Erythroblast (primary cell): Measurements from ENCODE around the gene DYNC2H1.

Source experiments
- DNase-seq, 2 experiments: peaks; one replicate each; lab custom pipeline; 2025; lab: John Stamatoyannopoulos, UW
- GATA1 ChIP-seq: IDR thresholded peaks from 2 replicates; pipeline ENCODE4 v1.6.1; 2011; ENCODE audit warnings: low read depth, mild to moderate bottlenecking, control low read depth, low read length, moderate library complexity
- POLR2A ChIP-seq: IDR thresholded peaks from 2 replicates; pipeline ENCODE4 v1.6.1; 2011; ENCODE audit warnings: mild to moderate bottlenecking, low read length

The DYNC2H1 gene

DNA sequence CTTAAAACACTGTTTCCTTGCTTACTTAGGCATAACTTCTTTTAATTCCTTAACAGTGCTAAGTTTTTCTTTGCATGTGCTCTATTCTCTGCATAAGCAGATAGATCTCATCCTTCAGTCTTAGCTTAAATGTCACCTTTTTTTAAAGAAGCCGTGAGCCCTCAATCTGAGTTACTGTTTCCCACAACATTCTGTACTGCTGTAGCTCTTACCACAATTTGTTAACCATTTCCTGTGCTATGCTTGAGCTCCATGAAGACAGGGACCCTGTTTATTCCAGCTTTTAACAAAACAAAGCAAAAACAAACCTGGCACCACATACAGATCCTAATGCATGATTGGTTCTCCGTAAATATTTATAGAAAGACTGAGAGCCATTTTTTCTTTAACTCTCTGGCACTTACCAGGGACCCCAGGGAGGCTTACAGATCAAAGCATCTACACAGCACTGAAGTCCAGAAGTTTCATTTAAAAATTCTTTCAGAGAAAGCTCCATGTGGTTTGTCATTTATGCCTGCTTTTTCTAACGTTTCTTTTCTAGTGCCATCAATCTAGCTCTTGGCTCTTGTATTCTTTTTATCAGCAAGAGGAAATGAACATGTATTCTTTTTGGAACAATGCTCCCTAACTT is 74.9 kb downstream of the DYNC2H1 start:
- no peak for DNase-seq
- TF ChIP-seq GATA1 (no peak), POLR2A (no peak)

DNA sequence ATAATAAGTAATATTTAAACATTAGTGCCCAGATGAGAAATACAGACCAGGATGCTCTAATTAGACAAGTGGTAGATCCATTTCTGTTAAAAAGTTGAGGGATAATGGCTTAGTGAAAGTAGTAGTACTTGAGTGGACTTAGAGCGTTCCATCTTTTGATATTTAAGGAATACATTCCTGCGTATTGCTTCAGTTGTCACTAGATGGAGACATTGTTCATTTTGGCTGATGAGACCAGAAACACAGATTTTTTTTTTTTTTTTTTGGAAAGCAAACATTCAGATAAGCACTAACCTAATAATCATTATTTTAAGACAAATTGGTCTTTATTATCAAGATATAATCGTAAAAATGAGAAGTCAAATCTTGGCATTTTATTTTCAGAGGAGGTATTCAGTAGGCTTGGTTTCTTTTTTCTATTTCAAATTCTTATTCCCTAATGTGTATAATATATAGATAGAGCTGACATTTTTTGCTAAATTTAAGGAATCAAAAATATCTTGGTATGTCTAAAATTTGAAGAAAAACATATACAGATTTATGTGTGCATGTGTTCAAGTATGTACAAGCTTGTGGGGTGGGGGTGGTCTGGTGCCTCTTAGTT is 92.9 kb downstream of the DYNC2H1 start:
- peak; percentile 16 to 40 for DNase-seq
- TF ChIP-seq GATA1 (no peak), POLR2A (no peak)

DNA sequence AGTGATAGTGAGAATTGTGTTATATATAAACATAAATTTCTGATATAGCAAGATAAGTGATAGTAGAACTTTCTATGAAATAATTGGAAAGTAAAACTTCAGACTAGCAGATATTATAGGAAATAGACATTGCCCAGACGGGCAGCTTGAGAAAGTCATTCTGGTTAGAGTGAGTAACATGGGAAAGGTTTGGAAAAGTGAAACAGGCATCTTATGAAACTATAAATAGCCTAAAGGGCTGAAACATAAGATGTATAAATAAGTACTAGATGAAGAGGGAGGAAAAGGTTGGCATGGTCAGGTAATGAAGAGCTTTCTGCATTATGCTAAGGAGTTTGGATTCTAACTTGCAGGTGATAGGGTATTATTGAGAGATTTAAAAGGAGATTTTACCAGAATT is 101.3 kb downstream of the DYNC2H1 start:
- no peak for DNase-seq
- no peak for TF ChIP-seq GATA1
- no peak for TF ChIP-seq POLR2A

DNA sequence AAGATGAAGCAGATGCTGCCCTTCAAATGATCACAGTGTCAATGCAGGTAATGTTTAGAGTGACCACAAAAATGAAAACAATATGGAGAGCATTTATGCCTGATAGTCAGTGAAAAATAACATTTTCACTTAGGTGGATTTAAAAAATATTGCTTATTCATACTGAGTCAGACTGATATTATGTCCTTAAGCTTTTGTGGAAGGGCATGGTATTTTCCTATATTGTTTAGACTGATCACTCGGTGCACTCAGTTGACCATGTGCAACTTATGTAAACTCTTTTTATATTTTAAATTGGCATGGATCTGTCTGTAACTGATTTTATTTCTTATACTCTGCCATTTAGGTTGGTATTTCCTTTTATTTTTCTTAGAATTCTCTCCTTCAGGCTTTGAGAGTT is 106.6 kb downstream of the DYNC2H1 start:
- TF ChIP-seq GATA1 = no peak
- no peak for TF ChIP-seq POLR2A
- no peak for DNase-seq

DNA sequence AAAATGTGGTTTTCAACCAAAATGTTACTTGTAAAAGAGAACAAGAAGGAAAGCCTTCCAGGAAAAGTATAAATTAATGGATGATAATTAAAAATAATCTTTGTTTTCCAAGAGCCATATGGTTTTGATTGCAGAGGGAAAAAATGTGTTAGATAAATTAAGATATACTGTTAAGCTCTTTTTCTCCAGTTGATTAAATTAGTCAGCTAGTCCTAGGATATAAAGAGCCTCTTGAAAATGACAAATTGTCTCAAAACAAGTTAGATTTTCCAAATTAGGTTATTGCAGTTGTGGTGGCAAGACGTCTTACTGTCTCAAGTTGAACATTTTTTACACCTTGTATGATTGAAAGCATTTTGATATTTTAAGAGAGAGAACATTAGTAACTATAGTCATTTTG is 110.9 kb downstream of the DYNC2H1 start:
- no peak for DNase-seq
- TF ChIP-seq POLR2A = no peak

DNA sequence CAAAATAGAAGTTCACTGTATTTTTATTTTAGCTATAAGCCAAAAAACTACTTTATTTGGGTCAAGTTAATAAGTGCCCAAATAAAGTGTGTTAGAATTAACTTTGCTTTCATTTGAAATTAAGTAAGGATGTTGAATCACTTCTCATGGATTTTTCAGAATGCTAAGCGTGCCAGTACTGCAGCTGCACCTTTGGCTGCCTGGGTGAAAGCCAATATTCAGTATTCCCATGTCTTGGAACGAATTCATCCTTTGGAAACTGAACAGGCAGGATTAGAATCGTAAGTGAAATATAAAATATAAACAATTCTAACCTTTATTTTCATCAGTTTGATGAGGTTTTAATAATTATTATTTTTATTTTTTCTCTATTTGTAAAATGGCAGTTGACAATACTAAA is 113.6 kb downstream of the DYNC2H1 start:
- no peak for TF ChIP-seq POLR2A
- no peak for TF ChIP-seq GATA1

DNA sequence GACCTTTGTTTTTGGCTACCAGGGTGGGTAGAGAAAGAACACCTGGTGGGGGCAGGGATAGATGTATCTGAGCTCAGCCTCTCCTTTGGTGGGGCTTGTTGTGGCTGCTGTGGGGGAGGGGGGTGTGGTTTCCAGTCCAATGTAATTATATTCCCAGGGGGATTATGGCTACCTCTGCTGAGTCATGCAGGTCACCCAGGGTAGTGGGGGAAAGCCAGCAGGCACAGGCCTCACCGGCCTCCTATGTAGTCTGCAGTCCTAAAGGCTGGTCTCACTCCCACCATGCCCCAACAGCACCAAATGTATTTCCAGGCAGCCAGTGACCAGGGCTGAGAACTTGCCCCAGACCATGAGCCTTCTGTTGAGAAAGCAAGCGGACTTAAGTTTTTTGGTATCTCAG is 119.6 kb downstream of the DYNC2H1 start:
- TF ChIP-seq POLR2A = no peak
- TF ChIP-seq GATA1 = no peak
- no peak for DNase-seq

More for the DNA sequence above, 113.6 kb downstream of the DYNC2H1 start:
- no peak for DNase-seq

DNA sequence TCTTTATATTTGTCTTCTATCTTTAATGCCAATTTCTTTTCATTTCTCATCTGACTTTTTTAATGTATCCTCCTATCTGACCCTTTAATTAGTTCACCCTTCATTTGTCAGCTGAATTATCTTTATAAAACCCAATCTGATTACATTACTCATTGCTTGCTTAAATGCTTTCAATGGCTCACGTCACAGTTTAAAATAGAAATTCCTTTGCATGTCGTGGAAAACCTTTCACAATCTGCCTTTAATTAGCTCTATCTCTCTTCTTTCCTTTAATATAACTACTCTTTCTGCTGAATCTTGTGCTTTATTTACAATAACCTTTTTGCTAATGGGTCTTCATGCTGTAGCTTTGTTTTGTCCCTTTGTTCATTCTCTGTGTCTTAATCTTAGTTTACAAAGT is 125.7 kb downstream of the DYNC2H1 start:
- DNase-seq = no peak
- TF ChIP-seq POLR2A = no peak

DNA sequence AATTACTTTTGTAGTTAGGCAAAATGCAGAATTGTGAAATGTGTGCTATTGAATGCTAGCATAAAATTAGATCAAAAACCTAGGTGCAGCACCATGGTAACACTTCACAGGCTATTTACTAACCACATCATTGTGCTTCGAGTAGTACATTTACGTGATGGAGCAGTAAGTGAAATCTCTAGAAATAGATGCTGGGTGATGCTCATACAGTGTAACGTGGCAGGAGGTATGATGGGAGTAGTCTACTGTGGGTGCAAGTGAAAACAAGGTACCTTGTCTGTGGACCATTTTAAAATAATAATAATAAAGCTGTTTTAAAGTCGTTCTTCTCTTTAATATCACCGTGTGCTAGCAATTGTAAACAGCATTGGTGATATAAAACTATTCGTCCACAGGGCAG is 132.3 kb downstream of the DYNC2H1 start:
- no peak for DNase-seq

DNA sequence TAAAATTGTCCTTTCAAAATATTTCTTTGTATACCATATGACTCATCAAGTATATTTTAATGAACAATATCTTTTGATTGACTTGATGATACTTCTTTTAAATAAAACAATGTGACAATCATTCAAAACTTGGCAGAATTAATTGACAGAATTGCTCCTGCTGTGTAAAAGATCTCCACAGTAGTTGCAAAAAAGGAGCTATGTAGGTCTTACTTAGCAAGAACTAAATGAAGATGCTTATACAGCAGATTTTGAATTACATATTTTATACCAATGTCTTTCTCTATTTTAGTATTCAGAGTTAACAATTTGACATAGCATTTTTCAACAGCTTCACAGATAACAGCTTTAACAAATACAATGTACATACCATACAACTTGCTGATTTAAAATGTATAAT is 144.9 kb downstream of the DYNC2H1 start:
- TF ChIP-seq GATA1 = no peak
- TF ChIP-seq POLR2A = no peak
- no peak for DNase-seq

More for the DNA sequence above, 132.3 kb downstream of the DYNC2H1 start:
- TF ChIP-seq POLR2A (no peak), GATA1 (no peak)

DNA sequence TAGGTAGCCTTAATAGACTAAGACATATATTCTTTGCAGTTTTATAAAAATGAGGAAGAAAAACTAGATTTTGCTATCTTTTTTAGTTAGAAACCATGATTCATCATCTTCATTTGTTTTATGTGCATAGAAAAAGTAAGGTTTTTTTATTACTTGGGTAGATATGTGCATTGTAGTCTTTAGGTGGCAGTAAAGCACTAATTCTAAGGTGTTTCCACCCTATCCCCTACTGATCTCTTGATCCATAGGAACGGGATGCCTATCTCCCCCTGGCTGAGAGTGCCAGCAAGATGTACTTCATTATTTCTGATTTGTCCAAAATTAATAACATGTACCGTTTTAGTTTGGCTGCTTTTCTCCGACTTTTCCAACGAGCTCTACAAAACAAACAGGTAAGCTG is 148.1 kb downstream of the DYNC2H1 start:
- TF ChIP-seq POLR2A (no peak), GATA1 (no peak)
- DNase-seq = no peak

DNA sequence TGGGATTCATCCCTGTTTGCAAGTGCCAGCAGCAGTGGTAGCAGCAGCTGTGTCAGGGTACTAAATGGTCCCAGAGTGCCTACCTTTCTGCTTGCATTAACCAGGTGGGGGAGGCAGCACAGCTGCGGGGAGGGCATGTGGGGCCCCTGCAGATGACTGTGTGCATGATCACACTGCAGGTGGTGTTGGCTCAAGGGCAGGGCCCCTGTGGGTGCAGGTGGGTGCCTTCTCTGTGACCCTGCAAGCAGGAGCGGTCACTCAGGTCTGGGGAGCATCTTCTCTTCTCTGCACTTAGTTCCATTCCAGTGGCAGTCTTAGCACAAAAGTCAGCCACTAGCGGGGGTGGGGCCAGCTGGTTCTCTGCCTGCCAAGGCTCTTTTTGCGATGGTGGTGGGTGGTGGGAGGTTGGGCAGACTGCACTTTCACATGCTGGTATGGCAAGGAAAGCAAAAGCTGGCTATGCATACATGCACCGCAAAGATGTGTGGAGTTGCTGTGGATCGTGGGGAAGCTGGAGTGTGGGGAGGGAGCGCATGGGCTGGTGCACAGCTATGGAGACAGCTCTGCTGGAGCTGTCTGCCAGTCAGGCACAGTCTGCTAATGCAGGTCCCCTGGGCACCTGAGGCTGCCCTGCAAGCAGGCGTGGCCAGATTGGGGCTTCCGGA is 157.1 kb downstream of the DYNC2H1 start:
- TF ChIP-seq POLR2A (no peak), GATA1 (no peak)
- no peak for DNase-seq

DNA sequence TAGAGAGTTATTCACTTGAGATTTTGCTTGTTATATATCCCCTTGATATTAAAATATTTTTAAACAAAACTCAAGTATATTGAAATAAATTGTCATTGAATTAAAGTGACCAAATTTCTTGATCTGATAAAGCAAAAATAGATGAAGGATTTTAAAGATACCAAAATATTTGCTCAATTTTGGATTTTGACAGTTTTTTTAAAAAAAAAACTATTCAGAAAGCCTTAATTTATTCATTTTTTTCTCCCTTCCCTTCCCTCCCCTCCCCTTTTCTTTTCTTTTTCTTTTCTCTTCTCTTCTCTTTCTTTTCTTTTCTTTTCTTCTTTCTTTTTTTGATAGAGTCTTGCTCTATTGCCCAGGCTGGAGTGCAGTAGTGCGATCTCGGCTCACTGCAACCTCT is 163.7 kb downstream of the DYNC2H1 start:
- TF ChIP-seq POLR2A = no peak
- no peak for TF ChIP-seq GATA1
- no peak for DNase-seq

DNA sequence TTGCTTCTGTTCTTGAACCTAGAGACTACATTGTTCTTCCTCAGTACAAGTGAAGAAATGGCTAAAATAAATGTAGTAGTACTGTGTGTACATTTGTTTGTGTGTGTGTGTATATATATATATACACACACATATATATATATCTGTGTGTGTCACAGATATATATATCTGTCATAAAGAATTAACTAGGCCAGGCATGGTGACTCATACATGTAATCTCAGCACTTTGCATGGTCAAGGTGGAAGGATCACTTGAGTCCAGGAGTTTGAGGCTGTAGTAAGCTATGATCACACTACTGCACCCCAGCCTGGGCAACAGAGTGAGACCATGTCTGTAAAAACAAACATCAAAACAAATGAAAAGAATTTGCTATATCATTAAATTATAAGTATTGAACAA is 164.8 kb downstream of the DYNC2H1 start:
- DNase-seq = no peak
- TF ChIP-seq POLR2A = no peak

DNA sequence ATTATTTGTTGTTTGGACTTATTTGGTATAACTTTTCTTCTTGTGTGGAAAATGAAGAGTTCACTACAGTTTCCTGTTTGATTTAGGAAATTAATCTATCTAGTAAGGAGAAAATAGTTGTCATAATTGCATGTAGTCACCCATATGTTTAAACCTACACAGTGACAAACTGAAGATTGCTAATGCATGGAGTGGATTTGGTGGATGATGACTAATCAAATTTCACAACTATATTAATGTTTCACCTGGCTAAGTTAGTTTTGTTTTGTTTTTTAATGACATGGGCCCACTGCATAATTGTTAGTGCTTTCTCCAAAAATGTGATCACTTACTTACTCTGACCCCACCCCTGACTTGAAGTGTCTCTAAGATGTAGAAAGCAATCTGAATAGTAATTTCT is 170.6 kb downstream of the DYNC2H1 start:
- DNase-seq = no peak
- no peak for TF ChIP-seq GATA1
- TF ChIP-seq POLR2A = no peak
